NCI-H146 (cell line): ENCODE measurements around the gene PRDM16.

Experiments used
- DNase-seq: peaks from one replicate; lab custom pipeline; 2025; lab: John Stamatoyannopoulos, UW

The PRDM16 gene

GRCh38 chr1:3068564-3069431, at the start of gene PRDM16:
Gene PRDM16, plus strand, starts transcription at chr1:3069203. Its CDS starts 57 bp downstream, at chr1:3069260.
- DNase-seq: no peak

DNA sequence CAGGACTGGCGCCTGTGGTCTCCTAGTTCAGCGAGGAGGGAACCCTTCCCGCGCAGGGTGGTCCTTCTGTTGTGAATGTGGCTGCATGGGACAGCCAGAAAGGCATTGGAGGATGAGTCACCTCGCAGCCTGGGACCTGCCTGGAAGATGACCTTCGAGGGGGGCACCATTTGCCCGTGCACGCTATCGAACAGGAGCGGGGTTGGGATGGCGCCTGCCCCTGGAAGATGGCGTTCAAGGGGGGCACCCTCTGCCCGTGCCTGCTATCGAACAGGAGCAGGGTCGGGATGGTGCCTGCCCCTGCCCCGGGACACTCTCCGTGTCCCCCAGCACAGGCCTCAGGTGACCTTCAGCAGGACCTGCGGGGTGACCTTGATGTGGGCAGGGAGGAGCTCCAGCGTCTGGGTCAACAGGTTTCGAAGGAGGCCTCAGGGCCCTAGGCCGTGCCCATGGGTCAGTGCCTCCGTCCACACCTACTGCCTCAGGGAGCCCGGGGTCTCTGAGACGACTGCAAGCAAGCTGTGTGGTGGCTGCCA, 49.4 kb upstream of the PRDM16 start:
- no peak for DNase-seq

DNA sequence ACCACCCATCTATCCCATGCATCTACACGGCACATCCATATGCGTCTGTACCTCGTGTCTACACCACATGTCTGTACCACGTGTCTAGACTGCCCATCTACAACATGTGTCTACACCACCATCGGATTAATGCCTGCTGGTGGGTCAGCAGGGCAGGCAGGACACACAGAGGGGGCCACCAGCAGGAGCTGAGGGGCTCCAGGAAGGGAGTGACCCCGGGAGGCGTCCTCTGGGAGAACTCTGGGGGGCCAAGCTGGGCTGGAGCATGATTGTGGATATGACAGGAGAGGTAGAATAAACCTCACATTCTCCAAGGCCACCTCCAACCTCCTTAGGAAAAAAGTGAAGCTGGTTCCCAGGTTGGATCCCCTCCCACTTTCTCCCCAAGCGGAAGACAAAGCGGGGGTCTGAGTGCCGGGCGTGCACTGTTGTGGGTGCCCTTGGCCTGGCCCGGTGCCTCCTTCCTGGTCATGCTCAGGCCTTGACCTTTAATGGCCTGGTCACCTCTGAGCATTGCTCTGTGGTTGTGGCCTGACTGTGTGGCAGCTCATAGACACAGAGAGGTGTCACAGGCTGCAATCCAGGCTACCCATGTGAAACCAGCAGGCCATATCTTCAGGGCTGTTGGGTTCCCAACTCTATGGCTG, 48.6 kb upstream of the PRDM16 start:
- no peak for DNase-seq

DNA sequence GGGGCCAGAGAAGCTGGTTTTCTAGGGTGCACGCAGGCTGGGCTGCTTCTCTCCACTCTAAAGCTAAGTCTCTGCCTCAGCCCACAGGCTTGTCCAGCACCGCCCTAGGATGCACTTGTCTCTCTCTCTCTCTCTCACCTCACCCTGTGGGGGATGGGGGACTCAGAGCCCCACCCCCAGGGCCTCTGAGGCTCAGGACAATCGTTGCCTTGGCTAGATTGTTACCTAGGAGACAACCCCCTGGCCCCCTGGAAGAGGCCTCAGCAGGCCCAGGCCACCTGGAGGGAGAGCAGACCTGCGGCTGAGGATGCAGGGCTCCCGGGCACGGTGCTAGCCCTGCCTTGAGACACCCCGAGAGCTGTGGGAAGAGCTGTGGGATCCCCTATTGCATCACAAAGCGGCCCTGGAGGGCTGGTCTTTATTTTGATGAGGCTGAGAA, 47.8 kb upstream of the PRDM16 start, which contains the start of gene ACTRT2:
Gene ACTRT2, plus strand, starts transcription at position 235 of the 439 bp plus-strand sequence. CDS start 220 bp downstream, outside the sequence.
- DNase-seq: no peak

DNA sequence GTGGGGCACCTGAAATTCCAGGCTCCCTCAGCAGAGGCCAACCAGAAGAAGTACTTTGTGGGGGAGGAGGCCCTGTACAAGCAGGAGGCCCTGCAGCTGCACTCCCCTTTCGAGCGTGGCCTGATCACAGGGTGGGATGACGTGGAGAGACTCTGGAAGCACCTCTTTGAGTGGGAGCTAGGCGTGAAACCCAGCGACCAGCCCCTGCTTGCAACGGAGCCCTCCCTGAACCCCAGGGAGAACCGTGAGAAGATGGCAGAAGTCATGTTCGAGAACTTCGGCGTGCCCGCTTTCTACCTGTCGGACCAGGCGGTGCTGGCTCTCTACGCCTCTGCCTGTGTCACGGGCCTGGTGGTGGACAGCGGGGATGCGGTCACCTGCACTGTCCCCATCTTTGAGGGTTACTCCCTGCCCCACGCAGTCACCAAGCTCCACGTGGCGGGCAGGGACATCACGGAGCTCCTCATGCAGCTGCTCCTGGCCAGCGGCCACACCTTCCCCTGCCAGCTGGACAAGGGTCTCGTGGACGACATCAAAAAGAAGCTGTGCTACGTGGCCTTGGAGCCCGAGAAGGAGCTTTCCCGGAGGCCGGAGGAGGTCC, 47.1 kb upstream of the PRDM16 start:
- no peak for DNase-seq

- DNase-seq: no peak
Observed at GRCh38 chr1:3022511-3022973, 46.5 kb upstream of the PRDM16 start.

- no peak for DNase-seq
Observed at GRCh38 chr1:3022976-3023375, 46.0 kb upstream of the PRDM16 start.

DNA sequence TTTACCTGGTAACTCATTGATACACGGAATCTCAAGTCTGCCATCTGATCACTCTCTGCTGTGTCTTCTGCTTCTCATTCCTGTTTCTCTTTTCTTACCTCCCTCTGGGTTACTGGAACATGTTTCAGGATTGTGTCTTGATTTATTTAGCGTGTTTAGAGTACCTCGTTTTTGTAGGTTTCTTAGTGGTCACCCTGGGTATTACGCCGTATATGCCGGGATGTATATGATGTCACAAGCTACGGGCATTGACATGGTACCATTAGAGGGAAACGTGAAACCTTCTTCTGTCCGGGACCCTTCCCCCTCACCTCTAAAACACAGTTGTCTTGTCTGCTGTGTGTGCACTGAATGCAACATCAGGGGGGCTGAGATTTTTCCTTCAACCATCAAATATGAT, 45.0 kb upstream of the PRDM16 start:
- DNase-seq: no peak

DNA sequence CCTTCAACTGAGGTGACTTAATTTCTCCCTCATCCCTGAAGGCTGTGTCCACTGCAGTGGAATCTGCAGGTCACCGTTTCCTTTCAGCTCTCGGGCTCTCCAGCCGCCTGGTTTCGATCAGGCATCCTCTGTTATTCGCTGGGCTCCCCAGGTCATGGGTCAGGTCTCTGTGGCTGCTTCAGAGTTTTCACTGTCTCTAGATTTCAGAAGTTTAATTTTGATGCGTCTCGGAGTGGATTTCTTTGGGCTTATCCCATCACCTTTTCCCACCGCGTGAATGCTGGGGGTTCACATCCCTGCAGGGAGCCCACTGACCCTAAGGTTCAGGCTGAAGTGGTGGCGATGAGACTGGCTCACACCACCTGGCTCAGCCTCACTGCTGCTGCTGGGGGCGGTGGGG, 44.4 kb upstream of the PRDM16 start:
- no peak for DNase-seq

- DNase-seq: no peak
Observed at GRCh38 chr1:3026124-3026523, 42.9 kb upstream of the PRDM16 start.

DNA sequence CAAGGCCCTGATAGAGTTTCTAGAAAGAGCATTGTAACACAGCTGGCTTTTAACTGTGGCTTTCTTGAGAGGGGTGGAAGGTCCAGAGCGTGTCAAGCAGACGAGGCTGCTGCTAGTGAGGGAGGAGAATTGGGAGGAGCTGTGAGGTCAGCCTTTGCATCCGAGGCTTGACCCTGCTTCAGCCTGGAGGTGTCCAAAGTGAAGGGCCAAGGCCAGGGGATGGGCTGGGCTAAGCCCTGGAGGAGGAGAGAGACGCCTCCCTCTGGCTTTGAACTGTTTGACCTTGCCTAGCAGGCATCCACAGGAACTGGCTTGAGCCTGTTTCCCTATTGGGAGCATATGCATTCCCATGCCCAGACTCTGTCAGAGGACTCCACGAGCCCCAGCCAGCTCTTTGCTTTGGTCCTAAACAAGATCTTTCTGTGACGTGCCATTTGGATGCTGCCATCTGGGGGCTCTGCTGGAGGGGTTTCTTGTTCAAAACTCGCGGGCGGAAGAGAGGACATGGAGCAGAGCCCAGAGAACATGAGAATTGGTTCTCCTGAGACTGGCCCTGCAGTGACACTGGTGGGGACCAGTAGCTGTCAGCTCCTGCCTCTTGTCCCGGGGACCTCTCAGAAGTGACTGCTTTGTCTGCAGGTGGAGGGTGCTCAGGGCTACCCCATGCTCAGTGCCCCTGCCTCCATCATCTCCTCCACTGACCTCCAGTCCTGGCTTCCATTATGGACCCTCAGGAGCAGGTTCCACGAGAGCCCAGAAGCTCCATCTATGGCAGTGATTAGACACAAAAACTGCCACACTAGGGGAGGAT, 42.2 kb upstream of the PRDM16 start:
- no peak for DNase-seq

DNA sequence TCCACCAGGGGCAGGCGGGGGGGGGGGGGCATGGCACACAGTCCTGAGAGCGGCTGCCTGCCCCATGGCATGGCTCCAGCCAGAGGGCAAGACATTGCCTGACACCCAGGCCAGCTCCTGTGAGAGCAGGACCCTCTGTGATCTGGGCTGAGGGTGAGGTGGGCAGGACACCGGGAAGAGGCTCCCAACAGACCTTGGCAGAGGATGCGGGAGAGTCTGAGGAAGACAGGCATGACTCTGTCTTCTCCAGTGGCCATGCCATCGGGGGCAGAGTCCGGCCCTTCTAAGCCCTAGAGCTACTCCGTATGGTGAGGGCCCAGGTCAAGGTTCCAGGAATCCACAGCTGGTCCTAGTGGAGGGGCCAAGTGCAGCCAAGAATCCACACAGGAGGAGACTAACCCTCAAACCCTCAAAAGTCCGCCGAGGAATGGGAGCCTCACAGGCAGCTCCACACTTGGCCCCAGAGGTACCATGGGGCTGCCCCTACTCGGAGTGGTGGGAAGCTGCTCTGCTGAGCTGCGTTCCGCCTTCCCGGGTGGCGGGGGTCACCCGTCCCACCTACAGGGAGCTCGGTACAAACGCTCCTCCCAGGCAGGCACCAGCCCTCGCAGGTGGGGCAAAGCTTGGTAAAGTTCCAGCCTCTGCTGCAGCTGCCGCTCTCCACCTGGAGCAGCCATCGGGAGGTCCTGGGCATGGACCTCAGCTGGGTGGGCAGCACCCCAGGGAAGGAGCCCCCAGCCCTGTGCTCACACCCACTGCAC, 41.2 kb upstream of the PRDM16 start:
- no peak for DNase-seq

DNA sequence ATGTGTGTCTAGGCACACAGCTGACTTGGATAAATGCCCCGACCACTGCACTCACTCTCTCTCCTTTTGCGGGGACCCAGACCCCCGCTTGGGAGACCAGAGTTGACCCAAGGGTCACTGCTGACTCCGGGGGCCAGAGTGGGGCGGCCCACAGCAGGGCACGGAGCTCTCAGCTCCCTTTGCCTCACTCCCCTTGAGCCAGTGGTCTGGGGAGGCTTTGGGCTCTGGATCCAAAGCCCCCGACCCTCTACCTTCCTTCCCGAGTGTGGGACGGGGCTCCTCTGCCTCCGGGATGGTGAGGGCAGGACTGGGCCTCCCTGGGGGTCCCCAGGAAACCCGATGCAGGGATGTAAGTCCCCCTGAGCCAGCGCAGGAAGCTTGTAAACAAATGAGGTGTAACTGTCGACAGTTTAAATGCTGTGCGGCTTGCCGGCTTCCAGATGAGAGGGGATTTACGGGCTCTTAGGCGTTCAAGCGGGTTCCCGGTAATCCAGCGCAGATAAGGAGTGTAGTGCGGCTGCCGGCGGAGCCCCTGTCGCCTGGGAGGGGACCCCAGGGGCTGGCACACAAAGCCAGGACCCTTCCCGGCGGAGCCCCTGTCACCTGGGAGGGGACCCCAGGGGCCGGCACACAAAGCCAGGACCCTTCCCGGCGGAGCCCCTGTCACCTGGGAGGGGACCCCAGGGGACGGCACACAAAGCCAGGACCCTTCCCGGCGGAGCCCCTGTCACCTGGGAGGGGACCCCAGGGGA, 40.3 kb upstream of the PRDM16 start:
- no peak for DNase-seq

GRCh38 chr1:3029481-3029961, 39.5 kb upstream of the PRDM16 start:
- no peak for DNase-seq

DNA sequence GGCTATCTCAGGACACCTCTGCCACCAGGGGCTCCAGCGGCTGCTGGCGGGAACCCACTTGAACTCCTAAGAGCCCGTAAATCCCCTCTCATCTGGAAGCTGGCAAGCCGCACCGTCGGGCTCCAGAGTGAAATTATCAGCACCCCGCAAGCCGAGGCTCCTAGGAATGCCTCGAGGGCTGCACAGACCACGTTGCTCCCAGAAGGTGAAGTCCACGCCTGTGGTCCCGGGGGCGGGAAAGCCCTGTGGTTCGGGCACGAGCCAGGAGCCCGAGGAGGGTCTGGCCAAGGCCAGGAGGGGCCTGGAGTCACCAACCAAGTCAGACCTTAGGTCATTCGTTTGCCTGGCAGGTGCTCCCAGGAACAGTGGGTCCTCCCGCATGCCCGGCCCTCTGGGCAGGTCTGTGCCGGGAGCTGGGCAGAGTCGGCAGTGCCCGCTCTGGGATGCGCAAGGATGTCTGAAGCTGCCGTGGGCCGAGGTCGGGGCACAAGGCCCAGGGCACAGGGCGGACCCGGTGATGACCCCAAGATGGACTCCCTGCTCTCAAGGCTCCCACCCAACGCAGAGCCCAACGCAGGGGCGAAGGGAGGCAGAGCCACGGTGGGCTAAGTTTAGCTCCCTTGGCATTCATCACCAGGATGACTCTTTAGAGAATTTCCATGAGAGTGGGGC, 38.9 kb upstream of the PRDM16 start:
- no peak for DNase-seq

DNA sequence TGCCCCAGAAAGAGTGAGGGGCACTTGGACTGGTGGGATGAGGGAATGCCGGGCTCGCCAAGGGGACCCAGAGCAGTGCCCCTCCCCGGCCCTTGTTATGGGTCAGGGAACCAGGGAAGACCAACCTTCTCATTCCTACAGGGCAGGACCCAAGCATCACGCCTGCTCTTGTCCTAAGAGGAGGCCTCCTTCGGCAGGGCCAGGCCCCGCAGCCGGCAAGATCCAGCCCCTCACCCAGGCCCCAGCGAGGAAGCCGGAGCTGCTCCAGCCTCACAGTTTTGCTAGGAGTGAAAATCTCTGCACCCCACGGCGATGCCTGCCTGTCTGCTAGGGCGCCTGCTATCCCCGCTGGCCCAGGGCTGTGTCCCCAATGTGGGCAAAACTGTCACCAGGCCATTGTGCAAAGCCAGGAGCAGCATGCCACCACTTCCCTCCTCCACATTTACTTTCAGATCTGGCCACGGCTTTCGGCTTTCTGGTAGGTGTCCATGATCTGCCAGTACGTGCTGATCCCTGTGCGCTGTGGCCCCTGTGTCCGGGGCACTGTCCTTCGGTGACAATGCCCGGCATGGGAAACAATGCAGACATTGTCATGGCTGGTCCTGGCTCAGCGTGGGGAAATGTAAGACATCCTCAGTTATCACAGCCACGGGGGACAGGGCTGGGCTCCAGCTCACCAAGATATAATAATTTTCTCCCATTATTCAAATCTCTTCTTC, 38.2 kb upstream of the PRDM16 start:
- DNase-seq: no peak

GRCh38 chr1:3031401-3032221, 37.4 kb upstream of the PRDM16 start:
- no peak for DNase-seq
